Measurements from ENCODE around the gene USP34. TPM values are rescaled to one million over a fixed set of nuclear protein-coding genes. Genes with fewer than 3 reads are reported as not detected.

USP34 gene
- total and polyA plus RNA-seq, 9 of the 15 experiments (the other 6 are each of a cell fraction or from before 2014, with no cell fraction given) = 19.8 to 108 (median 67.8) TPM

DNA sequence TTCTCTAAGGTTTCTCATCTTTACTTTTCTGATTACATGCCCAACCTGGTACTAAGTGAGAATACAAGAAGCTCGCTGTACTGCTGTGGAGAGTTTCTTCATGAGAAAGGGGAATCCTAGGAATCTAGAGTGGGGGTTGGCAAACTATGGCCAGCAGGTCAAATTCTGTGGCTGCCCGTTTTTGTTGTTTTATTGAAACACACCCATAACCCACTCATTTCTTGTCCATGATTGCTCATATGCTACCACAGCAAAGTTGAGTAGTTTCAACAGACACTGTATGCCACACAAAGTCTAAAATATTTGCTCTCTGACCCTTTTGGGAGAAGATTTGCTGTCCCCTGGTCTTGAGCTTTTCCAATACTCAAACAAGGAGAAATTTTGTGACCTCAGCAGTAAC, 250.1 kb downstream of the USP34 start (continued):
- TF ChIP-seq ZBTB40 (IDR thresholded peaks at IDR 0.05) = no peak
- TF ChIP-seq ZBTB40 (CRISPR knock-in tag; IDR thresholded peaks at IDR 0.05) = no peak
- no peak for TF ChIP-seq MXD1 (CRISPR knock-in tag; IDR thresholded peaks at IDR 0.05; ENCODE audit: borderline replicate concordance, poor library complexity, severe bottlenecking)

All from K562 (cell line).